ENCODE data around the gene DNAJC6. TPM values are rescaled to one million over a fixed set of nuclear protein-coding genes. Genes with fewer than 3 reads are reported as not detected.

DNAJC6 gene
- total and polyA plus RNA-seq, 2 of the 13 experiments (the other 11 are each of a cell fraction or from before 2014, with no cell fraction given): 1.0 to 1.6 TPM

DNA sequence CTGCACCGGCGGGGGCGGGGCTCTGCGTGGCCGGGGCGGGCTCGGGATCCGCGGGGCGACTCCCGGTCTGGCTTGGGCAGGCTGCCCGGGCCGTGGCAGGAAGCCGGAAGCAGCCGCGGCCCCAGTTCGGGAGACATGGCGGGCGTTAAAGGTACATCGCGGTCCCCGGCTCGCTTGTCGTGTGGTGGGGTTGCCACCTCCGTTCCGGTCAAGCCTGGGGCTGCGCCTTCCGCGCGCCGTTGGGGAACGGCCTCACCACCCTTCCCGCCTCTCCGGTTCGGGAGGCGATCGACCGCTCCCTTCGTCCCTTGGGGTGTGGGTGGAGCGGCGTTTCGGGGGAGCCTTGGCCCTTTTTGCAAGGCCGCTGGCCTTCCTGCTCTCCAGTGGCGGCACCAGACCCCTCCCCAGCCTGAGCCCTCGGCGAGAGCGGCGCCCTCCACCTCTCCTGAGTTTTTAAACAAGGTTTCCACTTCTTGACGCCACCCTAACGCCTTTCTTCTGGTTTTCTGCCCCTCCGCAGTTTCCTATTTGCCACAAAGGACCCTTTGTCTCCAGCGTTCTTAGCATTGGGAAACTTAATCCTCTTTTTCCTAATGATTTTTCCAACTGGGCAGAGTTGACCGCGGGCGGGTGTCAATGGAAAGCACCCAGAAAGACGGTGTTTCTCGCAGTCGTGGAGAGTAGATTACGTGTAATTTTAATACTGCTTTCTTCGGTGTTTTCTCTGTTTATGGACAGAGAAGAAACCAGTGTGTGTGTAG is 111.4 kb downstream of the DNAJC6 start, which contains the start of the genes LEPR and LEPROT (continued):
- TF ChIP-seq, protein P1, sequence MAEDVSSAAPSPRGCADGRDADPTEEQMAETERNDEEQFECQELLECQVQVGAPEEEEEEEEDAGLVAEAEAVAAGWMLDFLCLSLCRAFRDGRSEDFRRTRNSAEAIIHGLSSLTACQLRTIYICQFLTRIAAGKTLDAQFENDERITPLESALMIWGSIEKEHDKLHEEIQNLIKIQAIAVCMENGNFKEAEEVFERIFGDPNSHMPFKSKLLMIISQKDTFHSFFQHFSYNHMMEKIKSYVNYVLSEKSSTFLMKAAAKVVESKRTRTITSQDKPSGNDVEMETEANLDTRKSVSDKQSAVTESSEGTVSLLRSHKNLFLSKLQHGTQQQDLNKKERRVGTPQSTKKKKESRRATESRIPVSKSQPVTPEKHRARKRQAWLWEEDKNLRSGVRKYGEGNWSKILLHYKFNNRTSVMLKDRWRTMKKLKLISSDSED (CRISPR knock-in tag; IDR thresholded peaks at IDR 0.05): no peak
- TF ChIP-seq, protein P2, sequence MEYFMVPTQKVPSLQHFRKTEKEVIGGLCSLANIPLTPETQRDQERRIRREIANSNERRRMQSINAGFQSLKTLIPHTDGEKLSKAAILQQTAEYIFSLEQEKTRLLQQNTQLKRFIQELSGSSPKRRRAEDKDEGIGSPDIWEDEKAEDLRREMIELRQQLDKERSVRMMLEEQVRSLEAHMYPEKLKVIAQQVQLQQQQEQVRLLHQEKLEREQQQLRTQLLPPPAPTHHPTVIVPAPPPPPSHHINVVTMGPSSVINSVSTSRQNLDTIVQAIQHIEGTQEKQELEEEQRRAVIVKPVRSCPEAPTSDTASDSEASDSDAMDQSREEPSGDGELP (IDR thresholded peaks at IDR 0.05; ENCODE audit: borderline replicate concordance, low read depth): no peak
- peak; percentile 75; the same call in 1 of the 2 replicates for TF ChIP-seq IRF9 (CRISPR knock-in tag; IDR thresholded peaks at IDR 0.05; ENCODE audit: borderline replicate concordance)
- TF ChIP-seq SNRNP70 (IDR thresholded peaks at IDR 0.05; ENCODE audit: low read depth, low read length): no peak
- no peak for TF ChIP-seq ZNF10 (CRISPR knock-in tag; IDR thresholded peaks at IDR 0.05; ENCODE audit: borderline replicate concordance, low read depth)
- no peak for TF ChIP-seq ZNF510 (CRISPR knock-in tag; IDR thresholded peaks at IDR 0.05; ENCODE audit: low read depth)
- TF ChIP-seq FOSL2 (CRISPR knock-in tag; IDR thresholded peaks at IDR 0.05): no peak; the same call in 1 of the 2 replicates
- peak; percentile 57; the same call in 1 of the 2 replicates for TF ChIP-seq ZNF556 (CRISPR knock-in tag; IDR thresholded peaks at IDR 0.05; ENCODE audit: borderline replicate concordance)
- 0 out of 2 replicates have a peak, but pooled peaks have one; percentile 89 for TF ChIP-seq WIZ (CRISPR knock-in tag; IDR thresholded peaks at IDR 0.05)
- TF ChIP-seq ATAD3A (CRISPR knock-in tag; IDR thresholded peaks at IDR 0.05): peak; percentile 81; the same call in 1 of the 2 replicates
- TF ChIP-seq, protein P3, sequence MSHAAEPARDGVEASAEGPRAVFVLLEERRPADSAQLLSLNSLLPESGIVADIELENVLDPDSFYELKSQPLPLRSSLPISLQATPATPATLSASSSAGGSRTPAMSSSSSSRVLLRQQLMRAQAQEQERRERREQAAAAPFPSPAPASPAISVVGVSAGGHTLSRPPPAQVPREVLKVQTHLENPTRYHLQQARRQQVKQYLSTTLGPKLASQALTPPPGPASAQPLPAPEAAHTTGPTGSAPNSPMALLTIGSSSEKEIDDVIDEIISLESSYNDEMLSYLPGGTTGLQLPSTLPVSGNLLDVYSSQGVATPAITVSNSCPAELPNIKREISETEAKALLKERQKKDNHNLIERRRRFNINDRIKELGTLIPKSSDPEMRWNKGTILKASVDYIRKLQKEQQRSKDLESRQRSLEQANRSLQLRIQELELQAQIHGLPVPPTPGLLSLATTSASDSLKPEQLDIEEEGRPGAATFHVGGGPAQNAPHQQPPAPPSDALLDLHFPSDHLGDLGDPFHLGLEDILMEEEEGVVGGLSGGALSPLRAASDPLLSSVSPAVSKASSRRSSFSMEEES (CRISPR knock-in tag; IDR thresholded peaks at IDR 0.05): peak; percentile 56
- no peak for TF ChIP-seq TMF1 (CRISPR knock-in tag; IDR thresholded peaks at IDR 0.05; ENCODE audit: low read depth)
- TF ChIP-seq RAD51 (IDR thresholded peaks at IDR 0.05; ENCODE audit: borderline replicate concordance): no peak
- TF ChIP-seq HDAC2 (CRISPR knock-in tag; IDR thresholded peaks at IDR 0.05): peak; percentile 64
- no peak for TF ChIP-seq RERE (CRISPR knock-in tag; IDR thresholded peaks at IDR 0.05; ENCODE audit: low read depth)
- TF ChIP-seq ZNF235 (CRISPR knock-in tag; IDR thresholded peaks at IDR 0.05; ENCODE audit: borderline replicate concordance): no peak
- peak; percentile 85 for TF ChIP-seq ZFP90 (CRISPR knock-in tag; IDR thresholded peaks at IDR 0.05; ENCODE audit: borderline replicate concordance)
- TF ChIP-seq ZFP36 (IDR thresholded peaks at IDR 0.05; ENCODE audit: borderline replicate concordance, low read depth, low read length, partially characterized antibody): no peak
